Fibroblast of lung (primary cell): Measurements from ENCODE around the gene C18orf63. TPM values are rescaled to one million over a fixed set of nuclear protein-coding genes. Genes with fewer than 3 reads are reported as not detected.
"Not testable (repeated sequence)": the region's sequence is repeated elsewhere in the genome, so short reads cannot be mapped to it uniquely, and the experiment has no call there.

Experiments
- DNase-seq, 2 donors: peaks; one replicate each; pipeline versions ENCODE4 v3.0.0 to v3.0.0-alpha.2; 2010; ENCODE audit warnings: low read depth in 2 of 2
- H2AFZ ChIP-seq: 2 replicates; pipeline ENCODE4 v1.5.1; 2012; ENCODE audit warnings: low read length, control low read depth, inconsistent platforms
- H3K27ac ChIP-seq: 2 replicates; pipeline ENCODE4 v1.5.1; 2011; ENCODE audit warnings: low read length, control low read depth; ENCODE audit not compliant: insufficient read depth
- H3K27me3 ChIP-seq: 2 replicates; pipeline ENCODE4 v1.5.1; 2011; ENCODE audit warnings: mild to moderate bottlenecking, low read length; ENCODE audit not compliant: control insufficient read depth, insufficient read depth
- H3K36me3 ChIP-seq: 2 replicates; pipeline ENCODE4 v1.5.1; 2011; ENCODE audit warnings: low read length; ENCODE audit not compliant: control insufficient read depth, insufficient read depth
- H3K4me1 ChIP-seq: 2 replicates; pipeline ENCODE4 v1.5.1; 2011; ENCODE audit warnings: low read length; ENCODE audit not compliant: control insufficient read depth, insufficient read depth; ENCODE audit errors: extremely low read depth
- H3K4me2 ChIP-seq: 2 replicates; pipeline ENCODE4 v1.5.1; 2011; ENCODE audit warnings: low read length, control low read depth; ENCODE audit not compliant: insufficient read depth; ENCODE audit errors: extremely low read depth
- H3K4me3 ChIP-seq, 4 experiments: fragments of 200-600 bp in 1 of 4; sonication (generic) in 1 of 4; replicated peaks in 1 of 4; 2 replicates each; pipeline ENCODE4 v1.5.1; 2011 to 2016; ENCODE audit warnings: low read length in 4 of 4, low read depth in 3 of 4, mild to moderate bottlenecking in 3 of 4, control low read depth in 2 of 4, inconsistent platforms in 1 of 4, mixed read lengths in 1 of 4; ENCODE audit not compliant: insufficient read depth in 1 of 4; ENCODE audit errors: control extremely low read depth in 1 of 4
- H3K79me2 ChIP-seq: 2 replicates; pipeline ENCODE4 v1.5.1; 2012; ENCODE audit warnings: mild to moderate bottlenecking, low read length, inconsistent platforms; ENCODE audit not compliant: control insufficient read depth, insufficient read depth
- H3K9ac ChIP-seq: 2 replicates; pipeline ENCODE4 v1.5.1; 2011; ENCODE audit warnings: mild to moderate bottlenecking, low read length, control low read depth; ENCODE audit not compliant: insufficient read depth
- H3K9me3 ChIP-seq: 2 replicates; pipeline ENCODE4 v1.5.1; 2012; ENCODE audit warnings: low read depth, low read length; ENCODE audit not compliant: control insufficient read depth, insufficient read depth
- H4K20me1 ChIP-seq: 2 replicates; pipeline ENCODE4 v1.5.1; 2011; ENCODE audit warnings: low read length; ENCODE audit not compliant: control insufficient read depth, insufficient read depth; ENCODE audit errors: extremely low read depth
- CTCF ChIP-seq, 2 donors: IDR thresholded peaks in 1 of 2; conservative IDR thresholded peaks in 1 of 2; 1 replicate in 1 of 2; 2 replicates in 1 of 2; pipeline ENCODE4 v1.5.1; 2011 to 2012; ENCODE audit warnings: low read length in 2 of 2, control low read depth in 1 of 2, inconsistent platforms in 1 of 2, low read depth in 1 of 2, mild to moderate bottlenecking in 1 of 2
- EZH2 ChIP-seq: IDR thresholded peaks from 2 replicates; pipeline ENCODE4 v1.5.1; 2012; ENCODE audit warnings: low read length, control low read depth, mild to moderate bottlenecking; ENCODE audit errors: missing control alignments
- polyA plus RNA-seq, 2 donors: library from polyadenylated mRNA; depleted of rRNA in 1 of 2; stranded (reverse) in 1 of 2; unstranded in 1 of 2; fragments of >200 nt; gene quantifications; 2 replicates each; pipeline ENCODE4 v1.2.1, GENCODE V29; 2011 to 2012; ENCODE audit warnings: missing spikeins in 1 of 2
- total RNA-seq: library from RNA; depleted of rRNA; stranded (reverse); fragments of >200 nt; gene quantifications from 2 replicates; pipeline ENCODE4 v1.2.1, GENCODE V29; 2014

The C18orf63 gene
- total and polyA plus RNA-seq, 2 donors (not counting 1 experiment from before 2014, with no cell fraction given), result not detected

GRCh38 chr18:74326231-74326630 is 10.6 kb downstream of the C18orf63 start:
- Histone ChIP-seq H3K4me3 (no peak overlapping the region), H3K4me2 (no peak overlapping the region), H3K27ac (no peak overlapping the region), H3K9ac (no peak overlapping the region), H2AFZ (no peak overlapping the region), H3K36me3 (no peaks in the 10 kb centered on the region), H3K27me3 (no peaks in the 10 kb centered on the region), H3K9me3 (no peaks in the 10 kb centered on the region), H4K20me1 (no peaks in the 10 kb centered on the region), H3K79me2 (no peaks in the 10 kb centered on the region), H3K4me1 (no peaks in the 10 kb centered on the region)
- TF ChIP-seq EZH2 (no peak), CTCF (conservative IDR thresholded peaks at IDR 0.05 in 1 of 2, IDR thresholded peaks at IDR 0.05 in 1 of 2; ENCODE audit: low read depth in 1 of 2, low read length in 2 of 2) (no peak)
- peak in 1 of 2 donors; percentile 2 for DNase-seq

GRCh38 chr18:74326791-74327190 is 11.2 kb downstream of the C18orf63 start:
- DNase-seq, H3K36me3 ChIP-seq, H3K27ac ChIP-seq, H4K20me1 ChIP-seq, H3K4me1 ChIP-seq, H3K9me3 ChIP-seq, H3K9ac ChIP-seq, H3K4me3 ChIP-seq, H3K27me3 ChIP-seq, H3K79me2 ChIP-seq, H2AFZ ChIP-seq, H3K4me2 ChIP-seq: not testable (repeated sequence)

- Histone ChIP-seq H3K4me2 (no peak overlapping the region), H3K36me3 (no peaks in the 10 kb centered on the region), H4K20me1 (no peaks in the 10 kb centered on the region), H3K27me3 (no peaks in the 10 kb centered on the region), H3K9me3 (no peaks in the 10 kb centered on the region), H3K4me1 (no peaks in the 10 kb centered on the region), H2AFZ (no peak overlapping the region), H3K9ac (no peak overlapping the region), H3K27ac (no peak overlapping the region), H3K79me2 (no peaks in the 10 kb centered on the region), H3K4me3 (no peak overlapping the region)
- TF ChIP-seq EZH2 (no peak), CTCF (conservative IDR thresholded peaks at IDR 0.05 in 1 of 2, IDR thresholded peaks at IDR 0.05 in 1 of 2; ENCODE audit: low read depth in 1 of 2, low read length in 2 of 2) (no peak)
- DNase-seq, result peak in 1 of 2 donors; percentile 6
These were observed 12.6 kb downstream of the C18orf63 start for GRCh38 chr18:74328206-74328605.
